Retinal pigment epithelial cell (primary cell): Measurements from ENCODE around the gene TTC38.

Experiments used
- DNase-seq: peaks from one replicate; pipeline ENCODE4 v3.0.0-alpha.2; 2010; ENCODE audit warnings: low read depth
- H3K4me3 ChIP-seq: 2 replicates; pipeline ENCODE4 v1.5.1; 2011; ENCODE audit warnings: mild to moderate bottlenecking, low read length, control low read depth, moderate library complexity
- CTCF ChIP-seq: conservative IDR thresholded peaks from 2 replicates; pipeline ENCODE4 v1.5.1; 2011; ENCODE audit warnings: low read depth, low read length, control low read depth, inconsistent platforms

TTC38 gene

GRCh38 chr22:46245511-46245910, 22.3 kb upstream of the TTC38 start:
- no peak overlapping the region for H3K4me3 ChIP-seq
- TF ChIP-seq CTCF, result no peak
- no peak for DNase-seq

GRCh38 chr22:46246178-46246577, 21.6 kb upstream of the TTC38 start:
- no peak for TF ChIP-seq CTCF
- no peak for DNase-seq
- no peak overlapping the region for H3K4me3 ChIP-seq

- no peak for TF ChIP-seq CTCF
- no peak for DNase-seq
- no peak overlapping the region for H3K4me3 ChIP-seq
Observed at GRCh38 chr22:46247443-46247975, 20.3 kb upstream of the TTC38 start.

- H3K4me3 ChIP-seq, result peak within 1 kb of the TSS; percentile 77
- DNase-seq, result peak; percentile 23
- TF ChIP-seq CTCF, result no peak
Observed at GRCh38 chr22:46250035-46250782, 17.6 kb upstream of the TTC38 start, which contains the start of gene CDPF1. CDPF1 (minus strand) TSS chr22:46250293; CDS start chr22:46248284, 2,009 bp downstream.

GRCh38 chr22:46250783-46251125, 17.1 kb upstream of the TTC38 start:
- no peak for TF ChIP-seq CTCF
- peak overlapping the region; percentile 77 for H3K4me3 ChIP-seq
- no peak for DNase-seq

GRCh38 chr22:46251266-46251665, 16.5 kb upstream of the TTC38 start:
- DNase-seq, result no peak
- TF ChIP-seq CTCF, result no peak
- peak overlapping the region; percentile 77 for H3K4me3 ChIP-seq

GRCh38 chr22:46251816-46252380, 15.9 kb upstream of the TTC38 start:
- TF ChIP-seq CTCF, result no peak
- no peak for DNase-seq
- H3K4me3 ChIP-seq, result no peak overlapping the region
